ENCODE results near the gene PRCD.
"Not testable (repeated sequence)": the region's sequence is repeated elsewhere in the genome, so short reads cannot be mapped to it uniquely, and the experiment has no call there.

The PRCD gene

DNA sequence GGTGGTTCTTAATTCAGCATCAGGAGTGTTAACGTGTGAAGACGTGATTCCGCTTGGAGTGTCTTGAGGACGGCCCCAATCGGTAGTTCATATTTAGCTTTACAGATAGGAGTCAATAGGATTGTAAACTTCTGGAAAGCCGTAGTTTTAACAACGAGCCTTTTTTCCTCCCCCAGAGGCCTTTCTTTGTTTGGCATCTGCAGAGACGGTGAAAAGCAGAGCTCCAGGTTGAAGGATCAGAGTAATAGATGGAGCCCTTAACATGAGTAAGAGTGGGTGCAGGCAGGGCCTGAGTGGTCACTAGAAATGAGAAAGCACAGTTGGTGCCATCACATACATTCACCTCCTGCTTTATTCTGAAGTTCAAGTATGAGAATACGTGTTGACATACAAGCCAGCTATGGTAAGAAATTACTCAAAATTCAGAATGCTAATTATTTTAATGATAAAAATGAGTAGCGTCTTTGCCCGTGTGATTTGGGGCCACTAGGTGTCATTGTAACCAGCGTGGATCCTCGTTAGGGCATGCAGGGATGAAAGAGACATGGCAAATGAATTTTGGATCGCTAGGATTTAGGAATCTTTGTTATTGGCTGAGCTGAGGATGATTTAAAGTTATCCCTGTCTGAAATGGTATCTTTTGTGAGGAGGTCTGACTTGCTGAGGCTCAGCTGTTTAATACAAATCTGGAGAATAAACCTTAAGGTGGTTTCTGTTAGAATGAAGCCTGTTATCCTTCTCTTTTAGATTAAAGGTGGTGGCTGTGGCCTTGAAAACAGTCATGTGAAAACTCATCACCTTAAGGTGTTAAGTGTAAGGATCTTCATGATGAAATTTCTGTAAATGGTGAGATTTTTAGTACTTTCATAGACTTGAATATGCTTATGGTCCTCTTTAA is 18.6 kb downstream of the PRCD start:
- peak; percentile 45 to 47 for DNase-seq

DNA sequence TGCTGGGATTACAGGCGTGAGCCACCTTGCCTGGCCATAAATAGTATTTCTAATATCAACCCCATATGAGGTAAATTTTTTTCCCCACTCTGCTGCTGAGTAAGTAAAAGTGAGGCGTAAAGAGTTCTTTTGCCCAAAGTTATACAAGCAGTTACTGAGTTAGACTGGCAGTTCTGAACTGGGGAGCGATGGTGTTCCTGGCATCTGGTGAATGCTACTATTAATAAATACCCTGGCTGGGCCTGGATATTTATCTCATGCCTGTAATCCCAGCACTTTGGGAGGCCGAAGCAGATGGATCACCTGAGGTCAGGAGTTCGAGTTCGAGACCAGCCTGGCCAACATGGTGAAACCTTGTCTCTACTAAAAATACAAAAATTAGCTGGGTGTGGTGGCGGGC is 19.6 kb downstream of the PRCD start:
- DNase-seq, result not testable (repeated sequence)

DNA sequence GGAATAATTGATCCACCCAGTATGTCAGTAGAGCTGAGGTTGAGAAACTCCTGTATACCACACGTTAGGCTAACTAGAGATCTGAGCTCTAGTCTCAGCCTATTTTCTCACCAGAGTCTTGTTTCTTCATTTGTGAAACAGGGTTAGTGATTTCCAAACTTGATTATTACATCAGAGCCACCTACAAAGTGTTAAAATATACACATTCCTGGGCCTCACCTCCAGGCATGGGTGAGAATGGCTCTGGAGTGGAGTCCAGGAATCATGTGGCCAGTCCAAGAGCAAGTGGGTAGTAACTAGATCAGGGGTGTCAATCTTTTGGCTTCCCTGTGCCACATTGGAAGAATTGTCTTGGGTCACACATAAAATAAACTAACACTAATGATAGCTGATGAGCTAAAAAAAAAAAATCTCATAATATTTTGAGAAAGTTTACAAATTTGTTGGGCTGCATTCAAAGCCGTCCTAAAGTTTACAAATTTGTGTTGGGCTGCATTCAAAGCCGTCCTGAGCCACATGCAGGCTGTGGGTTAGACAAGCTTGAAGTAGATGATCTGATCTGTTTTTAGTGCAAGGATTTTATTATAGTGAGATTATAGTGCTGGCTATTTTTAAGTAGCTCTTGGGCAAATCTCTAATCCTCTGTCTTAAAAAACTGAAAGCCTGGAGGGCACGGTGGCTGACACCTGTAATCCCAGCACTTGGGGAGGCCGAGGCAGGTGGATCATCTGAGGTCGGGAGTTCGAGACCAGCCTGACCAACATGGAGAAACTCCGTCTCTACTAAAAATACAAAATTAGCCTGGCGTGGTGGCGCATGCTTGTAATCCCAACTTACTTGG is 20.4 kb downstream of the PRCD start:
- no peak for DNase-seq

DNA sequence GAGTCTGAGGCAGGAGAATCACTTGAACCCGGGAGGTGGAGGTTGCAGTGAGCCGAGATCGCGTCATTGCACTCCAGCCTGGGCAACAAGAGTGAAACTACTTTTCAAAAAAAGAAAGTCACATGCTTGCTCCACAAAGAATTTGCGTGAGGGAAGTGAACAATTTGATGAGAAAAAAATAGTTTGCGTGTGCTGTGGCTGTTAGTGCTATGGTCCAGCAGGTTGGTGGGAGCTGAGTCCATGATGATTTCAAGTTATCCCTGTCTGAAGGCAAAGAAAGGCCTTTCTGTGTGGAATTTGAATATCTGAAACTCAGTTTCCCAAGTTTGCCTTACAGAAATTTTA is 21.0 kb downstream of the PRCD start:
- DNase-seq, result no peak

DNA sequence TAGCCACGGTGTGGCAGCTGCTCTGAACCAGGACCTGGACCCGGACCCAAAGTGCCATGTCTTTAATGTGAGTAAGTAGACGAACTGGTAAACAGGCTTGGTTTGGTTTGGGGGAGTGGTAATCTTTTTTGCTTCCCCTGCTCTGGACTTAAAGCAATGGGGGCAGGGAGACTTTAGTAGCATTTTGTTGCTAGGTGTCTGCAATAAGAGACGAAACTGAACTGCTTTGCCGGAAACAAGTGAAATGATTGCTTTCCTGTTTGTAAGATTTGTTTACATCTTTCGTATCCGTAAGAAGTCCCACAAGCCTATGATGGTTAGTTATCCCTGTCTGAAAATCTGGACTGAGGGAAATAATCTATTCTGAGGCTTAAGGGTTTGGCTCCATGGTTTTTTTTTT is 21.5 kb downstream of the PRCD start:
- no peak for DNase-seq

DNA sequence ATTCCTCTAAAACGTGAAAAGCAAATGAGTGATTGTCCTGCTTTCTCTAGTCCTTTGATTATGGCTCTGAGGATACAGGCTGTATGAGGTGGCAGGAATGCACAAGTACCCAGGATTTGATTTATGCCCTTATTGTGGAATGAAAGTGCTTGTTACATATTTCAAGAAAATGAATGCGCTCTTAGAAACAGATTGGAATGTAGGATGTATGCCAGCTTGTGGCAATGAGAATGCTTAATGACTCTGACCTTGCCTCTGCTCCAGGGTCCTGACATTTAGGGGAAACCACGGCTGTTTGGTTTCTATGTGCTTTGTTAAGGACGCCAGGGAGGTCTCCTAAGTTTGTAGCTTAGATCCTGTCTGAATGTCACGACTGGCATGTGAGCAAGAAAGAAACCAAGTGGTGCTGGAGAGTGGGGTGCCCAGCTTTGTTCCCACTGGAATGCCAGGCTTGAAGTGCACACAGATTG is 22.0 kb downstream of the PRCD start:
- DNase-seq, result no peak

DNA sequence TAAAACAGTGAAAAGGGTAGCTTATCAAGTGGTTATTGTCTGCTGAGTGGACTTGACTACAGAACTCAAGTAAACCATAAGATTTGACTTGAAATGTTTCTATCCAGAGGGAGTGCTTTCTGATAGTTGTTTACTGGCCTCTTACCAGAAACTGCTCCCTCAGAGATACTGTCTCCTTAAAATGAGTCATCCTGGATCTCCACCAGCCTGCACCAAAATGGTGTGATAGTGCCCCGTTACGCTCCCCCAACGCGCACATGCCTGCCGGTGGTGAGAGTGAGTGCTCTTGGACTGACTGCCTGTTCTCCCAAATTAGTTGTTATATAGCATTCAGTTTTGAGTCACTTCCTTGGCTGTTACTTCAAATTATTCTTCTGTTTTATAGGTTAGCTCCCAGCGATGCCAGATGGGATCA is 22.9 kb downstream of the PRCD start:
- DNase-seq, result peak; percentile 44 to 48

DNA sequence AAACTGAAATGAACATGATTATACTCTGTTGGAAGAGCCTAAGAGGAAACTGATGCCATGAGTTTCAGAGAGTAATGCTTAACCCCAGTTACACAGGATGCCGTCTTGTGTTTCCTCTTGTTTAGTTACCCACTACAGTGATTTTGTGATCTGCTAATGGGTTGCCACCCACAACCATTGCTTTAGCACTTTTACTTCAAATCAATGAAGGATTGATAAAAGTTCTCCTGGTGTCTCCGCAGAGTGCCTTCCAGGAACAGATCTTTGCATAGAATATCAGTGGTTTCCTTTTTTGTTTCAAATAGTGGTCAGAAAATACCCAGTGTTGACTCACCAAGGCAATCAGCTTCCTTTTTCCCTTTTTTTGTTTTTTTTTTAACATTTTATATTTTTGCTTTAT is 23.5 kb downstream of the PRCD start:
- not testable (repeated sequence) for DNase-seq

DNA sequence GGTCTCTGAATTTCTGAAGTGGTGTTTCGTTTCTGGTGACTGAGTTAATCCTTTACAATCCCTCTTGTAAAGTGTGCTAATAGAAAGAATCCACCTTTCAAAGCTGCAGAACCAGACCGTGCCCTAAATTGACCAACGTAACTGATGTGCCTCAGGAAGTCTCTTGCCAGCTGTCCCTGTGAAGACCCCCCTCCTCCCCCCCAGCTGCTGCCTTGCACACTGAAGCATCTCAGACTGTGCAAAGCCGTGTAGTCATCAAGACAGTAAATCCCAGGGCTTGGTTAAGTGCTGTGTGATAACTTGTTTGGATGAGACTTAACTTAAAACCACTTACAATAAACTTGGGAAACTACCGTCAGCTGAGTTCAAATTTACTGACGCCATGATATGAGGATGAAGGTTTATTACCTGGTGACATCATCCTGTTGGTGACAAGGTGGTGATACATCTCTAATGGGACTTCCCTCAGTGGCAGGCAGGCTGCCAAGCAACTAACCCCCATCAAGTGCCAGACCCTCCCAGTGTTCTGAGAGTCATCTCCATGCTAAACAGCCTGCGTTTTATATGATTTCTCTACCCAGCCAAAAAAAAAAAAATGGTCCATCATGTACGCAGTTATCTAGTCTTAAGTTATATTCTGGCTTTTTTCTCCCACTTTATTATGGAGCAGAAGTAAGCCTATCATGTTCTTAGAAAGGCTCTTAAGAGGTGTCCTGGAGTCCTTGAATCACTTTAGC is 25.3 kb downstream of the PRCD start:
- DNase-seq, result peak in 1 of 2 experiments; percentile 49

DNA sequence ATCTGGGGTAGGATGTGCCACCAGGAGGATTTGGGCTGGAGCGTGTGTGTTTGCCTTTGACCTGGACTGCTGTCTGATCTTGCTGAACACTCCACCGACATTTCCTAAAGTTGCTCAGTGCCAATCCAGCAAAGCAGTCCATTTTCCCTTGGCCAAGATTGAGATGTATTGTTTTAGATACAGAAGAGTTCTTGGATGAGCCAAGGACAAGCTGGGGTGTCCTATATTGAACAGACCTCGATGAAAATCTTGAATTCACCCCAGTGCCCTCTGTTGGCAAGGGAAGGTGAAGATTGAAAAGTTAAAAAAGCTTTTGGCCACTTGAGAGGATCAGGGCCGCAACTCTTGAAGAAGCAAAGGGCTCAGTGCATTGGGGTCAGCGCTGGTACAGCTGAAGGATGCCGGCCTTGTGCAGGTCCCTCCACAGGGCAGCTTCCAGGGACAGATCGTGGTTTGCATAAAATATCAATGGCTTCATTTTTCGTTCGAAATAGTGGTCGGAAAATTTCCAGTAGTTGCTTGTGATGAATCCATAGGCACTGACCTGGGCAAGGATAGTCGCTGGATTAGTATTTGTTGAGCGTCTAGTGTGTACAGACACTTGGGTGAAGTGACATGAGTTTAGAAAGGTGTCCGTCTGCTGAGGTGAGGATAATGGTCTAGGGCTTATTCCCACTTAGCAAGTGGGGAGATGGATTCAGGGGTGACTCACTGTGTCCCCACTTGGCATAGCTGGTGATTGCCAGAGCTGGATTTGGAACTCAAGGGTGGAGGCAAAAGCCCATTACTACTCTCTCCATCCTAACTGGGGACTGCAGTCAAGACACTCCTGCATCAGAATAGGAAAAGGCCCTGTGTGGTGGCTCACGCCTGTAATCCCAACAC is 26.1 kb downstream of the PRCD start:
- peak in 1 of 2 experiments; percentile 32 for DNase-seq

DNA sequence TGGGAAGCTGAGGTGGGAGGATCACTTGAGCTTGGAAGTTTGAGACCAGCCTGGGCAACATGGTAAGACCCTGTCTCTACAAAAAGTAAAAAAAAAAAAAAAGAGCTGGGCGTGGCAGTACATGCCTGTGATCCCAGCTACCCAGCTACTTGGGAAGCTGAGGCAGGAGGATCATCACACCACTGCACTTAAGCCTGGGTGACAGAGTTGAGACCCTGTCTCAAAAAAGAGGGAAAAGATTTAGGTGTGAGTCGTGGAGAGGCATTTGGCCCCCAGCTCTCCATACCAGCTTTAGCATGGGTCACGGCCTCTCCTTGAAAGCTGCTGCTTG is 26.7 kb downstream of the PRCD start:
- no peak for DNase-seq

DNA sequence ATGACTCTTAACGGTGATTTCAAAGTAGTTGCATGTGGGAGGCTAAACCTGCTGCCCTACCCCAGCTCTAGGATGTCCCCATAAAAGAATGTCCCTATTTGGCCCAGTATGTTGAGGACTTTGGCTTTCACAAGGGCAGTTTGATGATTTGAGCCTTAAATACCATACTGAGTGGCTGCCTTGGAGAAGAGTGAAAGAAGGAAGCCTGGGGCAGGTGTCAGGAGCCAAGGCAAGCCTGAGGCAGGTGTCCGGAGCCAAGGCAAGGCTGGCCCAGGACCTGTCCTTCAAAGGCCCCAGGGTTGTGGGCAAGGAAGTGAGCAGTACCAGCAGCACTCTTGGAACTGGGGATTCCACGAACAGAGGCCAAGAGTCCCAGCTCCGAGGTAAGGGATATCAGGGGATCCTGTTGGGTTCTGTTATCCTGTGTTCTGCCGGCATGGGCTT is 27.2 kb downstream of the PRCD start:
- DNase-seq, result peak; percentile 44 to 50

DNA sequence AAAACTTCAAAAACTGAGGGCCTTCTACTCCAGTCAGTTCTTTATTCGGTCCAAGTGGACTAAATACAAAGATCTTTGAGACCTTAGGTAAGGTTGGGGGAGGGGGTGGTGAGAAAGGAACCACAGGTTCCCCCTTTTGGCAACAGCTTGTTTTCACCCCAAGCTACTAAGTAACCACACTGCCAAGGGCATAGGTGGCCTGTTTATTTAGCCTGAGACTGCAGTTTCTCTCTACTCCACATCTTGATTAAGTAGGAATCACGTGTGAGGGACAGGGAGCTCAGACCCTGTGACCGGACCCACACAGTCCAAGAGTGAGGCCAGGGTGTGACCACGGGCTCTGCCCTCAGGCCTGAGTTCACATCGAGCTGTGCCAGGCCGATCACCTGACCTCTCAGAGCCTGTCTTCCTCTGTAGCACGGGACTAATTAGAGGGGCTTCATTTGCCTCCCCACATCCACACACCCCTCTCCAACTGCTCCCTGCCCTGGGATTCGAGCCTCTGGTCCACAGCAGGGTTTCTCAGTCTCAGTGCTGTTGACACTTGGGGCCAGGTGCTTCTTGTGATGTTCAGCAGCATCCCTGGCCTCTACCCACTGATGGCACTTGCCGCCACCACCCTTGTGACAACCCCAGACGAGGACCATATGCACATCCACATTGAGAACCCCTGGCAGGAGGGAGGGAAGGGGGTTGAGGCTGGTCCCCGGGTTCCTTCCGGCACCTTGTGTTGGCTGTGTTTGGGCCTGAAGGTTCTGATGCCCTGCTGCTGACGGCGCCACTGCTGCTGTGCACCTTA is 28.0 kb downstream of the PRCD start:
- peak; percentile 32 to 39 for DNase-seq

DNA sequence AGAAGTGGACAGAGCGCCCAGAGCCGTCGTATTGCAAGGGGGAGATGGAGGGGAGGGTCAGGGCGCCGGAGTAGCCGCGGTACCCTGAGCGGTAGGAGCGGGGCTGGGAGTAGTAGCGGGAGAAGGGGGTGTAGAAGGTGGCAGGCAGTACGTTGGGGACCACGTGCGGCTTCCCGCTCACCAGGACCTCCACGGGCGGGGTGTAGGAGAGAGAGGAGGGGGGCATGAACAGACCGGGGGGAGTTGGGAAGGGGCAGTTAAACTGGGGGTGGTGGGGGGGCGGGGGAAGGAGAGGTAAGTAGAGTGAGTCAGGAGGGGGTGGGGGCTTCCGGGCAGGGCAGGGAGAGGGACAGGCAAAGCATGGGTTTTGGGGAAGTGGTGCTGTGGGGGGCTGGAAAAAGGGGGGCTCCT is 29.0 kb downstream of the PRCD start:
- DNase-seq, result no peak

DNA sequence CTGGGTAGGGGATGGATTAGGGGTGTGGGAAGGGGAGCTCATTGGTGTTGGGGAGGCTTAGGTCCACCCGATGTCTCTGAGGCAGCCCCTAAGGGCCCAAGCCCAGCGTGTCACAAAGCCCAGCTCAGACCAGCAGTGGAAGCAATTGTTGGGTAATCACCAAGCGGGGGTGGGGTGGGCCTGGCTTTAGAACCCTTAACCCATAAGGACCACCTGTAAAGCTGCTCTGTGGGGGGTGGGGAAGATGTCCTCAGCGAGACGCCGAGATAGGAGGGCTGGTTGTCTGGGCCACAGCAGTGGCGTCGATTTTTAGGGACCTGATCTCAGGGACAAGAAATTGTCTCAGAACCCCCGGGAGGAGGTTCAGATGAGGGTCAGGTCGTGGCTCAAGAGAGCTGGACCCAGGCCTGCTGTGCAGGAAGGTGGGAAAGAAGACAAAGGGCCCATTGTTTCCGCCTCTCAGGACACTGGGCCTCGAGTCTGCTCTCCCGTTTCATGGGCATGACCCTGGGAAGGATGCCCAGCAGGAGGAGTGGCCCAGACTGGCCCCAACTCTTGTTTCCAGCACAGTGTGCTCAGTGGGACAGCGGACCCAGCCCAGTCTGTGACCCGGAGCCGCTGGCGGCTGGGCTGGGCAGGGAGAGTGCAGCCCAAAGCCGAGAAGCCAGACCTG is 29.9 kb downstream of the PRCD start:
- no peak for DNase-seq

DNA sequence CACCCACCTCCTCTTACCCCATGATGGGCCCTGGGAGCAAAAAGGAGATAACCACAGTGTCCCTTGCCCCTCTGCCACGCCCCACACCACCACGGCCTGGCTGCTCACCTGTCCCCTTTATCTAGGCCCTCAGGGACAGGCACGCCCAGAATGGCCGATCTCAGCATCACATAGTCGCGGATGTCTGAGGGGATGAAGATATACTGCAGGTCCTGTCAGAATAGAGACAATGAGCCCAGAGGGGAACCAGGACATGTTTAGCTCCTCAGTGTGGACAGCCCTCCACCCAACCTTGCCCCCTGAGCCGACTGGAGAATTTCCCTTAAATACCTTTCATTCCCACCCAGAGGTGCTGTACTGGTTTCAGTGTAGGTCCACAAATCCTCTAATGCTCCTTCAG is 30.6 kb downstream of the PRCD start:
- no peak for DNase-seq

DNA sequence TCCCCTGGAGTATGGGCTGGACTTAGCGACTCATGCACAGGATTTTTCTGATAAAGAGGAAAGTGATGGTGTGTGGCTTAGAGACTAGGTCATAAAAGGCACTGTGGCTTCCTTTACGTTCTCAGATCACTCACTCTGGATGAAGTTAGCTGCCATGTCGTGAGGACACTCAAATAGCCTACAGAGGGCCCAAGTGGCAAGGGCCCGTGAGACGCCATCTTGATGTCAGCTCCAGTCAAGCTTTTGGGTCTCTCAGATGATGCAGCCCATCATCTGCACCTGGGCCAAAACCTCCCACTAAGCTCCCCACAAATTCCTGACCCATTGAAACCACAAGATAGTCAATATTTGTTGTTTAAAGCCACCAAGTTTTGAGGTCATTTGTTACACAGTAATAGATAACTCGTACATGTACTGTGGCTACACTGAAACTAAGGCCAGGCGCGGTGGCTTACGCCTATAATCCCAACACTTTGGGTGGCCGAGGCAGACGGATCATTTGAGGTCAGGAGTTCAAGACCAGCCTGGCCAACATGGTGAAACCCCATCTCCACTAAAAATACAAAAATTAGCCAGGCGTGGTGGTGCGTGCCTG is 31.1 kb downstream of the PRCD start:
- DNase-seq, result no peak

DNA sequence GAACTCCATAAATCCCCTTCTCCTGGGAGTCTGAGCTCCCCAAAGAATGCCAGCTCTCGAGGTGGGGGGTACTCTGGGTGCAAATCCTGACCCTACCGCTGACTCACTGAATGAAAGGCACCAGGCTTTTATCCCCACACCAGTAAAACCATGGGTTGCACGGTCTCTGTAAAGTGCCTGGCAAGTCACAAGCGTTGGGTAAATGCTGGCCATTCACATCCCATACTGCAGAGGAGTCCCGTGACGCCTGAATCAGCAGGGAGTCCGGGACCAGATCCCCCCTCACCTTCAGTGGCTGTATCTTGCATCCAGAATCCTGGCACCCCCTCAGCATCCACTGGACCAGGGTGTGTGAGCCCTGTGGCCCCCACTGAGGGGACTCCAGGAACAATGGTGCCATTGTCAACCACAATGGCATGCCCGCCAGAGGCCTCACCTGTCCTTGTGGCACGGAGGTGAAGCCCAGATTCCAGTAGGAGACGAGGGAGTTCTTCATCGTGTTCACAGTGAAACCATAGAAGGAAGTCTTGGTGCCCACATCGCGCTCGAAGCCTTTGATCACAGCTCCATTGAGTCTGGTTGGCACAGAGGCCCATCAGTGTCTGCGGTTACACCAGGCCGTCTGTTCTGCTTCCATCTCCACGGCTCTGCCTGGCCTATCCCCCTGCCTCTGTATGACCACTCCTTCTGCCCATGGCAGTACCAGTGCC is 32.5 kb downstream of the PRCD start:
- no peak for DNase-seq

DNA sequence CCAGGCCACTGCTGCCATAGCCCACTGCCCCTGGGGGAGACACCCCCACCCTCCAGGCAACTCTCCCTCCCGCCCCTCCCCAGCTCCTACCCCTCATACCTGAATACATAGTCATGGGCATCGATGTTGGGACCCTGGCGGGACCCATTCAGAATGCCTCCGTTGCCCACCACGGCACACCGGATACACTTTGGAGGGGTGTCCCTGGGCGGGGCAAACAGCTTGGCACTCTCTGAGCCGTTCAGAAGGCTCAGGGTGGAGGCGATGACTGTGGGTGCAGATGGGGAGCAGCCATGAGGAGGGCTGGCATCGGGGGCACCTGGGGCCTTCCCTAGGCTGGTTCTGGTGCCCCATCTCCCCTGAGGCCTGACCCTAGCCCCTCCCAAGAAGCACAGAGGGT is 33.3 kb downstream of the PRCD start:
- no peak for DNase-seq

DNA sequence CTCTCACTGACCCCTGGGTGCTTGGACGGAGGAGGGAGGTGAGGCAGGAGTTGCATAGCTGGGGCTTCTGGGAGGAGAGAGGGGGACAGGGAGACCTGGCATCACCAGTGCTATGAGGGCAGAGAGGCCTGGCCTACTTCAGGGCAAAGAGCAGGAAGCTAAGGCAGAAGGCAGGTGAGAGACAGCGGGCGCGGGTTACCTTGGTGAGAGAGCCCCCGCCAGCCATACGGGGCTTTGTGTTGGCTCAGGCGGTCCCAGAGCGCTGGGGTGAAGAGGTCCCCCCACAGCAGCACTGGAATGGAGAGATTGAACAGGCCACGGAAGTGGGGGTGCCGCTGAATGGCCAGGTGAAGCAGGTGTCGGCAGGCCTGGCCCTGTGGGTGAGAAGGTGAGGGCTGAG is 34.3 kb downstream of the PRCD start:
- no peak for DNase-seq
